HG02943 (cell line): Measurements from ENCODE around the gene UPK3A.
"Not testable (repeated sequence)": the region's sequence is repeated elsewhere in the genome, so short reads cannot be mapped to it uniquely, and the experiment has no call there.

Source experiments
- ATAC-seq: cut with Tn5 transposase; IDR thresholded peaks from one replicate; pipeline ENCODE4 v1.9.1; 2021; ENCODE audit warnings: mild to moderate bottlenecking, low read depth, moderate library complexity; ENCODE audit not compliant: unreplicated experiment

The UPK3A gene

GRCh38 chr22:45278125-45278524 is 6.6 kb upstream of the UPK3A start:
- ATAC-seq = no peak

- ATAC-seq = no peak
Measured at GRCh38 chr22:45280587-45280980, 4.2 kb upstream of the UPK3A start.

- no peak for ATAC-seq
Measured at GRCh38 chr22:45281010-45281409, 3.7 kb upstream of the UPK3A start.

GRCh38 chr22:45285263-45286058 is 712 bp downstream of the UPK3A start:
- no peak for ATAC-seq

GRCh38 chr22:45286854-45287551 is 2.3 kb downstream of the UPK3A start:
- no peak for ATAC-seq

- ATAC-seq = no peak
Measured at GRCh38 chr22:45290410-45290936, 5.7 kb downstream of the UPK3A start.

GRCh38 chr22:45291061-45291930 is 6.5 kb downstream of the UPK3A start:
- no peak for ATAC-seq

GRCh38 chr22:45291931-45292290 is 7.2 kb downstream of the UPK3A start:
- no peak for ATAC-seq

- ATAC-seq = no peak
Measured at GRCh38 chr22:45292731-45293442, 8.1 kb downstream of the UPK3A start.

- no peak for ATAC-seq
Measured at GRCh38 chr22:45294030-45294429, 9.3 kb downstream of the UPK3A start.

GRCh38 chr22:45295004-45295403 is 10.3 kb downstream of the UPK3A start:
- not testable (repeated sequence) for ATAC-seq

- no peak for ATAC-seq
Measured at GRCh38 chr22:45295492-45295891, 10.7 kb downstream of the UPK3A start.

GRCh38 chr22:45296628-45297297 is 12.0 kb downstream of the UPK3A start:
- no peak for ATAC-seq

GRCh38 chr22:45298934-45299505 is 14.3 kb downstream of the UPK3A start:
- ATAC-seq = no peak

- no peak for ATAC-seq
Measured at GRCh38 chr22:45302751-45303150, 18.0 kb downstream of the UPK3A start.

- no peak for ATAC-seq
Measured at GRCh38 chr22:45303181-45303580, 18.4 kb downstream of the UPK3A start.

- ATAC-seq = no peak
Measured at GRCh38 chr22:45304971-45305370, 20.2 kb downstream of the UPK3A start.

- no peak for ATAC-seq
Measured at GRCh38 chr22:45305456-45306075, 20.8 kb downstream of the UPK3A start.

GRCh38 chr22:45306139-45306538 is 21.4 kb downstream of the UPK3A start:
- no peak for ATAC-seq
